Endothelial cell (in vitro differentiated cells): ENCODE data around the gene EIF4G3. TPM values are rescaled to one million over a fixed set of nuclear protein-coding genes. Genes with fewer than 3 reads are reported as not detected.

Experiments used
- DNase-seq: peaks from one replicate; pipeline ENCODE4 v3.0.0; 2021; ENCODE audit warnings: low spot score
- H3K27ac Mint-ChIP-seq: one replicate; pipeline ENCODE4 v1.8.0; 2021; ENCODE audit warnings: mixed read lengths, inconsistent platforms; ENCODE audit not compliant: unreplicated experiment
- H3K27me3 Mint-ChIP-seq: one replicate; pipeline ENCODE4 v1.8.0; 2021; ENCODE audit warnings: mild to moderate bottlenecking, moderate library complexity, mixed read lengths, inconsistent platforms; ENCODE audit not compliant: unreplicated experiment
- H3K36me3 Mint-ChIP-seq: one replicate; pipeline ENCODE4 v1.8.0; 2021; ENCODE audit warnings: mild to moderate bottlenecking, low read depth, mixed read lengths, inconsistent platforms; ENCODE audit not compliant: unreplicated experiment
- H3K4me1 Mint-ChIP-seq: one replicate; pipeline ENCODE4 v1.8.0; 2021; ENCODE audit warnings: mild to moderate bottlenecking, mixed read lengths, inconsistent platforms; ENCODE audit not compliant: unreplicated experiment
- H3K4me3 Mint-ChIP-seq: one replicate; pipeline ENCODE4 v1.8.0; 2021; ENCODE audit warnings: mild to moderate bottlenecking, mixed read lengths, inconsistent platforms; ENCODE audit not compliant: unreplicated experiment
- H3K9me3 Mint-ChIP-seq: one replicate; pipeline ENCODE4 v1.8.0; 2021; ENCODE audit warnings: mixed read lengths, inconsistent platforms; ENCODE audit not compliant: unreplicated experiment
- CTCF ChIP-seq: fragments of 200-600 bp; sonication (generic); IDR thresholded peaks from one replicate; pipeline ENCODE4 v1.5.0; 2021; ENCODE audit warnings: antibody characterized with exemption; ENCODE audit not compliant: unreplicated experiment
- total RNA-seq: library from RNA; stranded (reverse); fragmentation: NEBNext Ultra II Directional; extraction: Animal tissue kit (Norgen Biotek cat#: 25700); gene quantifications from one replicate; pipeline ENCODE4 v1.2.1, GENCODE V29; 2021; ENCODE audit not compliant: unreplicated experiment

EIF4G3 gene
- total RNA-seq, 1 donor from 2014 or later: 87.6 TPM

GRCh38 chr1:20887246-20887645 is 289.5 kb downstream of the EIF4G3 start:
- H3K27ac Mint-ChIP-seq: no peak overlapping the region
- H3K36me3 Mint-ChIP-seq: peaks cover under 1% of the 10 kb centered on the region
- H3K4me1 Mint-ChIP-seq: no peaks in the 10 kb centered on the region
- DNase-seq: no peak
- TF ChIP-seq CTCF: no peak
- H3K27me3 Mint-ChIP-seq: no peaks in the 10 kb centered on the region
- no peaks in the 10 kb centered on the region for H3K9me3 Mint-ChIP-seq
- no peak overlapping the region for H3K4me3 Mint-ChIP-seq

- Mint-ChIP-seq H3K9me3 (no peaks in the 10 kb centered on the region), H3K4me1 (no peaks in the 10 kb centered on the region), H3K36me3 (no peaks in the 10 kb centered on the region), H3K27ac (no peak overlapping the region), H3K4me3 (no peak overlapping the region), H3K27me3 (no peaks in the 10 kb centered on the region)
- TF ChIP-seq CTCF: no peak
- no peak for DNase-seq
These were observed 291.6 kb downstream of the EIF4G3 start for GRCh38 chr1:20885121-20885520.

- Mint-ChIP-seq H3K9me3 (no peaks in the 10 kb centered on the region), H3K27ac (no peak overlapping the region), H3K36me3 (no peaks in the 10 kb centered on the region), H3K4me1 (no peaks in the 10 kb centered on the region), H3K4me3 (no peak overlapping the region), H3K27me3 (no peaks in the 10 kb centered on the region)
- no peak for TF ChIP-seq CTCF
- DNase-seq: no peak
These were observed 292.2 kb downstream of the EIF4G3 start for GRCh38 chr1:20884513-20884912.

- Mint-ChIP-seq H3K27me3 (no peaks in the 10 kb centered on the region), H3K4me1 (no peaks in the 10 kb centered on the region), H3K27ac (no peak overlapping the region), H3K36me3 (no peaks in the 10 kb centered on the region), H3K9me3 (no peaks in the 10 kb centered on the region), H3K4me3 (no peak overlapping the region)
- TF ChIP-seq CTCF: no peak
- no peak for DNase-seq
These were observed 292.9 kb downstream of the EIF4G3 start for GRCh38 chr1:20883766-20884165.

GRCh38 chr1:20882837-20883236 is 293.9 kb downstream of the EIF4G3 start:
- Mint-ChIP-seq H3K27me3 (no peaks in the 10 kb centered on the region), H3K4me3 (no peak overlapping the region), H3K9me3 (no peaks in the 10 kb centered on the region), H3K27ac (no peak overlapping the region), H3K36me3 (peaks cover 6% of the 10 kb centered on the region), H3K4me1 (peaks cover 4% of the 10 kb centered on the region)
- DNase-seq: no peak
- TF ChIP-seq CTCF: no peak
